Smooth muscle cell (in vitro differentiated cells): ENCODE results near the gene THSD7A. TPM values are rescaled to one million over a fixed set of nuclear protein-coding genes. Genes with fewer than 3 reads are reported as not detected.

Experiments
- DNase-seq: peaks from one replicate; lab custom pipeline; 2025; ENCODE audit not compliant: unreplicated experiment; lab: John Stamatoyannopoulos, UW
- H2AFZ ChIP-seq: fragments of 200-600 bp; sonication (generic); 2 replicates; pipeline ENCODE4 v1.6.0; 2016; ENCODE audit warnings: antibody characterized with exemption, low read depth, mild to moderate bottlenecking
- H3F3A ChIP-seq: fragments of 200-600 bp; sonication (generic); 2 replicates; pipeline ENCODE4 v1.6.0; 2017; ENCODE audit warnings: antibody characterized with exemption, low read depth
- H3K27ac ChIP-seq: fragments of 200-600 bp; sonication (generic); 2 replicates; pipeline ENCODE4 v1.5.1; 2016; ENCODE audit warnings: low read depth, mild to moderate bottlenecking
- H3K27me3 ChIP-seq: fragments of 200-600 bp; sonication (generic); 2 replicates; pipeline ENCODE4 v1.6.1; 2016; ENCODE audit warnings: low read depth, mild to moderate bottlenecking
- H3K36me3 ChIP-seq: fragments of 200-600 bp; sonication (generic); 2 replicates; pipeline ENCODE4 v1.5.1; 2016; ENCODE audit warnings: low read depth
- H3K4me1 ChIP-seq: fragments of 200-600 bp; sonication (generic); 2 replicates; pipeline ENCODE4 v1.5.1; 2016; ENCODE audit warnings: low read depth
- H3K4me2 ChIP-seq: fragments of 200-600 bp; sonication (generic); 2 replicates; pipeline ENCODE4 v1.6.0; 2016; ENCODE audit warnings: mild to moderate bottlenecking
- H3K4me3 ChIP-seq: fragments of 200-600 bp; sonication (generic); 2 replicates; pipeline ENCODE4 v1.5.1; 2016; ENCODE audit warnings: mild to moderate bottlenecking
- H3K79me2 ChIP-seq: fragments of 200-600 bp; sonication (generic); 2 replicates; pipeline ENCODE4 v1.6.0; 2016; ENCODE audit warnings: low read depth, mild to moderate bottlenecking
- H3K9ac ChIP-seq: fragments of 200-600 bp; sonication (generic); 2 replicates; pipeline ENCODE4 v1.6.0; 2016; ENCODE audit warnings: low read depth
- H3K9me3 ChIP-seq: fragments of 200-600 bp; sonication (generic); replicated peaks from 2 replicates; pipeline ENCODE4 v1.5.1; 2016; ENCODE audit warnings: low read depth
- H4K20me1 ChIP-seq: fragments of 200-600 bp; sonication (generic); 2 replicates; pipeline ENCODE4 v1.6.0; 2016; ENCODE audit warnings: low read depth
- WGBS: methylation state at CpG from one replicate; pipeline ENCODE4 v1.1.7; 2016; ENCODE audit warnings: low lambda C conversion rate; 5-methylcytosine and 5-hydroxymethylcytosine counted together
- polyA plus RNA-seq: library from polyadenylated mRNA; unstranded; fragments of >200 nt; fragmentation: Nextera tagmentation; extraction: Ambion mirVana; gene quantifications from 2 replicates; pipeline ENCODE4 v1.2.1, GENCODE V29; 2016
- total RNA-seq: library from RNA; depleted of rRNA; stranded (reverse); fragments of >200 nt; gene quantifications from 2 replicates; pipeline ENCODE4 v1.2.3, GENCODE V29; 2014
- TF ChIP-seq, protein P1 (sequence below): fragments of 200-600 bp; sonication (generic); IDR thresholded peaks from 2 replicates; pipeline ENCODE4 v1.5.1; 2017; ENCODE audit warnings: borderline replicate concordance, mild to moderate bottlenecking, antibody characterized with exemption; ENCODE audit not compliant: insufficient read depth, poor library complexity, severe bottlenecking

The THSD7A gene
- total and polyA plus RNA-seq, 2 experiments from 2014 or later: 1.7 to 2.7 TPM

GRCh38 chr7:11358637-11359036 is 473.4 kb downstream of the THSD7A start:
- no peak for DNase-seq
- no peaks in the 10 kb centered on the region for H3K79me2 ChIP-seq
- H2AFZ ChIP-seq: no peak overlapping the region
- H3F3A ChIP-seq: no peaks in the 10 kb centered on the region
- no peaks in the 10 kb centered on the region for H3K27me3 ChIP-seq
- TF ChIP-seq, protein P1, sequence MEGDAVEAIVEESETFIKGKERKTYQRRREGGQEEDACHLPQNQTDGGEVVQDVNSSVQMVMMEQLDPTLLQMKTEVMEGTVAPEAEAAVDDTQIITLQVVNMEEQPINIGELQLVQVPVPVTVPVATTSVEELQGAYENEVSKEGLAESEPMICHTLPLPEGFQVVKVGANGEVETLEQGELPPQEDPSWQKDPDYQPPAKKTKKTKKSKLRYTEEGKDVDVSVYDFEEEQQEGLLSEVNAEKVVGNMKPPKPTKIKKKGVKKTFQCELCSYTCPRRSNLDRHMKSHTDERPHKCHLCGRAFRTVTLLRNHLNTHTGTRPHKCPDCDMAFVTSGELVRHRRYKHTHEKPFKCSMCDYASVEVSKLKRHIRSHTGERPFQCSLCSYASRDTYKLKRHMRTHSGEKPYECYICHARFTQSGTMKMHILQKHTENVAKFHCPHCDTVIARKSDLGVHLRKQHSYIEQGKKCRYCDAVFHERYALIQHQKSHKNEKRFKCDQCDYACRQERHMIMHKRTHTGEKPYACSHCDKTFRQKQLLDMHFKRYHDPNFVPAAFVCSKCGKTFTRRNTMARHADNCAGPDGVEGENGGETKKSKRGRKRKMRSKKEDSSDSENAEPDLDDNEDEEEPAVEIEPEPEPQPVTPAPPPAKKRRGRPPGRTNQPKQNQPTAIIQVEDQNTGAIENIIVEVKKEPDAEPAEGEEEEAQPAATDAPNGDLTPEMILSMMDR: no peak
- H3K4me1 ChIP-seq: no peaks in the 10 kb centered on the region
- no peak overlapping the region for H3K27ac ChIP-seq
- H3K36me3 ChIP-seq: no peaks in the 10 kb centered on the region
- no peak overlapping the region for H3K4me3 ChIP-seq
- WGBS: 94% methylated on average over 1 of the region's 1 CpG
- no peaks in the 10 kb centered on the region for H3K9me3 ChIP-seq
- no peak overlapping the region for H3K9ac ChIP-seq
- no peaks in the 10 kb centered on the region for H4K20me1 ChIP-seq
- H3K4me2 ChIP-seq: no peak overlapping the region

- H4K20me1 ChIP-seq: no peaks in the 10 kb centered on the region
- H3K36me3 ChIP-seq: no peaks in the 10 kb centered on the region
- H3K4me2 ChIP-seq: no peak overlapping the region
- no peaks in the 10 kb centered on the region for H3F3A ChIP-seq
- 75% methylated on average over 5 of the region's 5 CpGs for WGBS
- no peaks in the 10 kb centered on the region for H3K79me2 ChIP-seq
- H2AFZ ChIP-seq: no peak overlapping the region
- H3K4me3 ChIP-seq: no peak overlapping the region
- no peaks in the 10 kb centered on the region for H3K27me3 ChIP-seq
- no peaks in the 10 kb centered on the region for H3K9me3 ChIP-seq
- H3K27ac ChIP-seq: no peak overlapping the region
- H3K4me1 ChIP-seq: no peaks in the 10 kb centered on the region
- no peak for DNase-seq
- H3K9ac ChIP-seq: no peak overlapping the region
- TF ChIP-seq, protein P1: no peak
Measured at GRCh38 chr7:11355399-11356005, 476.5 kb downstream of the THSD7A start.

DNA sequence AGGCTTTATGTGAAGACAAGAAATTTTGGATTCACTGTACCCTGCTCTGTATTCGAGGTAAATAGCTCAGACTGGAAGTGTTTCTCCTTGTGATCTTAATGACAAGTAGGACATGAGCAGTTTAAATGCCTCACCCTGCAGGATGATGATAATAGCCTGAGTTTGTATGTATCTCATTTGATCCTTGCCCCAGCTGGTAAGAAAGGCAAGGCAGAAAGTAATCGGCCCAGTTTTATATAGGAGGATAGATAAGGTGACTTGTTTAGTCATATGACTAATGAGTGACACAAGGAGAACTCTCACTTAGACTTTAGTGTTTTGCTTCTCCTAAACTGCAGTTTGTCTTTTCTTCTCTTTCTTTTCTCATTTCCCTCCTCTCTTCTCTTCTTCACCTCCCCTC is 485.7 kb downstream of the THSD7A start:
- WGBS: 48% methylated on average over 2 of the region's 2 CpGs
- no peaks in the 10 kb centered on the region for H3K27me3 ChIP-seq
- H3K4me2 ChIP-seq: no peak overlapping the region
- H3K27ac ChIP-seq: peak overlapping the region; percentile 4
- no peaks in the 10 kb centered on the region for H4K20me1 ChIP-seq
- no peaks in the 10 kb centered on the region for H3K4me1 ChIP-seq
- no peak overlapping the region for H3K9ac ChIP-seq
- no peaks in the 10 kb centered on the region for H3F3A ChIP-seq
- no peak overlapping the region for H2AFZ ChIP-seq
- no peak overlapping the region for H3K4me3 ChIP-seq
- H3K9me3 ChIP-seq: no peaks in the 10 kb centered on the region
- H3K79me2 ChIP-seq: no peaks in the 10 kb centered on the region
- TF ChIP-seq, protein P1: no peak
- H3K36me3 ChIP-seq: no peaks in the 10 kb centered on the region
- DNase-seq: no peak

DNA sequence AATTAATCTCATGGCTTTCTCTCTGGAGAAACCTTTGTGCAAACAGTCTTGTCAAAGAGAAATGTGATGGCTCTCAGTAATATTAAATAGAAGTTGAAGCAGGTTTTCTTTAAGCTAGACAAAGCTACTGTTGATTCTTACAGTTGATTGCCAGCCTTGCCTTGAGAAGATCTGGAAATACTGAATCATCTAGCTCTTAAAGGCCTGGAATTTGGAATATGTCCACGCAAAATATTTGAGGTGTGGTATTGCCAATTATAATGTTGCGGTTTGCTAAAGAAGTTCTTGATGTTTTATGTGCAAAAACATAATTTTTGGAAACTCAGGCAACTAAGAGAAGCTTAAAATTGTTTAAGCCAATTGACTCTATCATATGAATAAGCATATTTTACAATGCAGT is 486.4 kb downstream of the THSD7A start:
- Histone ChIP-seq H2AFZ (no peak overlapping the region), H3K36me3 (no peaks in the 10 kb centered on the region), H3K4me1 (no peaks in the 10 kb centered on the region), H3F3A (no peaks in the 10 kb centered on the region), H3K27me3 (no peaks in the 10 kb centered on the region), H4K20me1 (no peaks in the 10 kb centered on the region), H3K9ac (no peak overlapping the region), H3K4me3 (no peak overlapping the region), H3K9me3 (no peaks in the 10 kb centered on the region), H3K27ac (peak overlapping the region; percentile 4), H3K4me2 (no peak overlapping the region), H3K79me2 (no peaks in the 10 kb centered on the region)
- DNase-seq: no peak
- 52% methylated on average over 2 of the region's 2 CpGs for WGBS
- TF ChIP-seq, protein P1: no peak
